GM19193 (cell line): ENCODE data around the gene PPIE.

Source experiments
- POLR2A ChIP-seq: IDR thresholded peaks from 4 replicates; pipeline ENCODE4 v1.6.1; 2011; ENCODE audit not compliant: insufficient read depth, insufficient read length; ENCODE audit errors: extremely low read depth

PPIE gene

DNA sequence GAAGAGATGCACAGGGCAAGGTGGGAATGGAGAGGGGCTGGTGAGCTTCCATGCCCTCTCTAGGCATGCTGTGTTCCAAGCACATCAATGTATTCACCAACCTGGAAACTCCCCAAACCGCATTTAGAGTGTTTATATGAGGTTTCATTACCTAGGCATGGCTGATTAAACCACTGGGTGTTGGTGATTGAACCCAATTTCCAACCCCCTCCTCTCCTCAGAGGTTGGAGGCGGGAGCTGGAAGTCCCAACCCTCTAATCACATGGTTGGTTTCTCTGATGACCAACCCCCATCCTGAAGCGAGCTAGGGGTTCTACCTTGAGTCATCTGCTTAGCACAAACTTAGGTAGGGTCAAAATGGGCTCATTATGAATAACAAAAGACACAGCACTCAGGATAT lies 3.0 kb upstream of the PPIE start:
- no peak for TF ChIP-seq POLR2A

DNA sequence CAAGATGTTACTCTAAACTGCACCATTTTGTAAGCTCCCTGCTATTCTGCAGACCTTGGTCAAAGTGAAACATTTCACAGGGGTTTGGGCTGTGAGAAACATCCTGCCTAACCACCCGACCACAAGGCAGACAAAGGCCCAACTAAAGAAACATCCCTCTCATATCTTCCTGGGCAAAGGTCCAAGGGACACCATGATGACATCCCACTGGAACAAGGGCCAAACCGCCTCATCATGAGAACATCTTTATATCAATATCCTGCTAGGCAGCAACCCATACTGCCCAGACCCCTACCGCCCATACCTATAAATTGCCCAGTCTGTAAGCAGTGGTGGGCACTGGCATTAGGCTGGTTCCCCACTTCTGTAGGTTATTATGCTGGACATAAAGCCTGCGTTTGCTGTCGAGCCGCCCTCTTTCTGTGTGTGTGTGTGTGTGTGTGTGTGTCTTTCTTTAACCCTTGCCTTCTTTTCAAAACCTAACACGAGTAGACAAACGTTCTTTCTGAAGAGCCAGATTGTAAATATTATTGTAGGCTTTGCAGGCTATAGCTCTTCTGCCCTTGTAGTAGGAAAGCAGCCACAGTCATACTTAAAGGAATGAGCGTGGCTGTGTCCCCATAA lies 1.0 kb upstream of the PPIE start:
- TF ChIP-seq POLR2A, result no peak

DNA sequence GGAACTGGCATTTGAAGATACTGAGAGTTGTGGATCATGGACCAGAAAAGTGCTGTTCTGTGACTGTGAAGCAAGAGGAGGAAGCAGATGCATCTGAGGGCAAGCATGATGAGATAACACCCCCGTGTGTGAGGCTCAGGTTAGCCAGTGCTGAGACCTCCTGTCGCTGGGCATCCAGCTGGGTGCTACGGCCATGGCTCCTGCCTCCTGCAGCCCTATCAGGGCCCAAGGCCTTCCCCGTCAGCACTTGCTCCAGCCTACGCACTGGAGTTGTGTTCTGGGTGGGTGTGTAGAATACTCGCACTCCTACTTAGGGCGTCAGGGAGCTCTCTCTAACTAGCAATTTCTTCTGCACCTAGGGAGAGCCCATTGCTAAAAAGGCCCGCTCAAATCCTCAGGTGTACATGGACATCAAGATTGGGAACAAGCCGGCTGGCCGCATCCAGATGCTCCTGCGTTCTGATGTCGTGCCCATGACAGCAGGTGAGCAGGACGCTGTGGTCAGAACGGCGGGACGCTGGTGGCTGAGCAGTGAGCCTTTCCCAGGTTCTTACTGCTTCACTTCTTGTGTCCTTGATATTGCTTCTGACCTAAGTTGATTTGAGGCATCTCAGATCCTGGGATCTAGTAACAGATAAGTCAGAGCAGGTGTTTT lies 6.5 kb downstream of the PPIE start:
- no peak for TF ChIP-seq POLR2A

DNA sequence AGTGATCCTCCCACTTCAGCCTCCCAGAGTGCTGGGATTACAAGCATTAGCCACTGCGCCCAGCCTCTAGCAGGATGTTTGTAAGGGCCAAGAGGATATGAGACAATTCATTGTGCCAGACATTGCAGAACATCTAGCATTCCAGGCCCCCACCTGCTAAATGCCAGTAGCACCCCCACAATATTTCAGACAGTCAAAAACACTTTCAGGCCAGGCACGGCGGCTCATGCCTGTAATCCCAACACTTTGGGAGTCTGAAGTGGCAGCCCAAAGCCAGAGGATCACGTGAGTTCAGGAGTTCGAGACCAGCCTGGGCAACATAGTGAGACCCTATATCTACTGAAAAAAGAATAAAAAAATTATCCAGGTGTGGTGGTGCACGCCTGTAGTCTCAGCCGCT lies 12.9 kb downstream of the PPIE start:
- TF ChIP-seq POLR2A, result no peak

DNA sequence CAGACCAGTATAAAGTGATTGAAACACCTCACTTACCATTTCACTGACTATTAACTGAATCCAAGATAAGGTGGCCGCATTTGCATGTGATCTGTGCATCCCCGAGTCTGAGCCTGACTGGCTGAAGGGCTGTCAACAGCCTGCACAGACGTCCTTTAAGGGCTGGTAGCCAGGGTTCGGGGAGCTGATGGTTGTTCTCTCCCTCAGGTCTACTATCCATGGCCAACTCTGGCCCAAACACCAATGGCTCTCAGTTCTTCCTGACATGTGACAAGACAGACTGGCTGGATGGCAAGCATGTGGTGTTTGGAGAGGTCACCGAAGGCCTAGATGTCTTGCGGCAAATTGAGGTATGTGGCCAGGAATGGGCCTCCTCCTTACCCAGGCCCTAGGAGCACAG lies 14.0 kb downstream of the PPIE start:
- no peak for TF ChIP-seq POLR2A

DNA sequence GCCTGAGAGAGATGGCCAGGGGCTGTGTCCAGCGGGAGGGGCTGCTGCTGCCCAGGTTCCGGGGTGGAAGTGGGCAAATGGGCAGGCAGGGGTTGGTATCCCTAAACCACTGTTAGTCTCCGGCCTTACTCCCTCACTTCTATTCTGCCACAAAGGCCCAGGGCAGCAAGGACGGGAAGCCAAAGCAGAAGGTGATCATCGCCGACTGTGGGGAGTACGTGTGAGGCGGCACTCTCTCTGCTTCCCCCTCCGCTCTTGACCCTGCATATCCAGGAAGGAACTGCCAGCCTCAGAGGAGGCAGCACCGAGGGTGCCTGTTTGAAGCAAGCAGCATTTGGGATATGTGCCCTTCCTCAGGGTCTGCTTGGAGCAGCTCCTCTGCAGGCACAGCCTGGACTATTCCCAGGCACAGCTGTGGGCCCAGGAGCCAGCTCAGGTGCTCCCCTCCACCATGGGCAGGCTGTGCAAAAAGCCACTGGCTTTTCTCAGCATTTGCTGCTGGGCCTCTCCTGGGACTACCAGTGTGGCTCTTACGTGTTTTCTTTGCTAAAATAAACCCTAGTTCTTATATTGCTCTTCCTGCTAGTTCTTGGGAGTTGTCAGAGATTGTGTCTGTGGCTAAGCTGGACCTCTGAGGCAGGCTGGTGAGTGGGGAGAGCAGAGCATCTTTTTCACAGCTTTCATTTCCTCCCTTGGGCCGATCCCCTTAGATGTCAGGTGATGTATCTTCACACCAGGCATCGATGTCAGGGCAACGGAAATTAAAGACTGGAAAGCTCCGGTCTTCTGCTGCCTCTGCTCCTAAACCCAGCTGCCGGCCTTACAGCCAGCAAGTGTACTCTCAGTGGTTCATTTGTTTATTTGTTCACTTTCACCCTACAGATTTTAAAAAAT lies 14.7 kb downstream of the PPIE start:
- no peak for TF ChIP-seq POLR2A

DNA sequence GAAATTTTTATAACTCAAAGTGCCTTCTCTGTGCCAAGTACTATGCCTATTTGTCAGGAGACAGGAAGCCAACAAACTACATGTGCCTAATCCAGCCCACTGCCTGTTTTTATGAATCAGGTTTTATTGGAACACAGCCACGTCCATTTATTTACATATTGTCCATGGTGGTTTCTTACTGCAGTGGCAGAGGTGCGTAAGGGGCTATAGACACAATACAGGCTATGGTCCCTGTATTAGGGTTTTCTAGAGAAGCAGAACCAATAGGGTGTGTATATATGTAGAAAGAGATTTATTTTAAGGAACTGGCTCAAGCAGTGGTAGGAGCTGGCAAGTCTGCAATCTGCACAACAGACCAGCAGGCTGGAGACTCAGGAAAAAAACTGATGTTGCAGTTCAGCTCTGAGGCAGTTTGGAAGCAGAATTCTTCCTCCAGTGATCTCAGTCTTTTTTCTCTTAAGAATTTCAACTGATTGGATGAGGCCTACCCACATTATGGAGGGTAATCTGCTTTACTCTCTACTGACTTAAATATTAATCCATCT lies 15.4 kb downstream of the PPIE start:
- no peak for TF ChIP-seq POLR2A

DNA sequence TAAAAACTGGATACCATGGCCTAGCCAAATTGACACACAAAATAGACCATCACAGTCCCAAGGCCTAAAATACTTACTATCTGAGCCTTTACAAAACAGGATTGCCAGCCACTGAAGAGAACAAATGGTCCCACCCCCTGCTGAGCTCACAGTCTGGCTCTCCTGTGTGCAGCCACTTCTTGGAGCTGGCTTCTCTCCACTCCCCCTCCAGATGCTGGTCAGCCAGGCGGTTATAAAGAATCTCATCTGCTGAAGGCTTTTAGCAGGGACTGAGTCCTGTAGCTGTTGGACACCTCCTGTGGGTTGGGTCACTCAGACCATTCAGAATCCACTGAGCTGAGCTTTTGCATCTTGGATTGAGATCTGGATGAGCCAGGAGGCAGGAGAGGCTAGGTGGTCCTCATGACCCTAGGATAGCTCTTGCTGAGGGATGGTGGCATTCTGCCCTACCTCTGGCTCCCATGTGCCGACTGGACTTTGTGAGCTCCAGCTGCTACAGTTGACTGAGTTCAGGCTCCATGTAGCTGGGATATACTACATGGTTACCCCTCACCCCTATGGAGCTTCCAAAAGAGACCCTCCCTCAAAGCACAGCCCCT lies 16.3 kb downstream of the PPIE start:
- no peak for TF ChIP-seq POLR2A

DNA sequence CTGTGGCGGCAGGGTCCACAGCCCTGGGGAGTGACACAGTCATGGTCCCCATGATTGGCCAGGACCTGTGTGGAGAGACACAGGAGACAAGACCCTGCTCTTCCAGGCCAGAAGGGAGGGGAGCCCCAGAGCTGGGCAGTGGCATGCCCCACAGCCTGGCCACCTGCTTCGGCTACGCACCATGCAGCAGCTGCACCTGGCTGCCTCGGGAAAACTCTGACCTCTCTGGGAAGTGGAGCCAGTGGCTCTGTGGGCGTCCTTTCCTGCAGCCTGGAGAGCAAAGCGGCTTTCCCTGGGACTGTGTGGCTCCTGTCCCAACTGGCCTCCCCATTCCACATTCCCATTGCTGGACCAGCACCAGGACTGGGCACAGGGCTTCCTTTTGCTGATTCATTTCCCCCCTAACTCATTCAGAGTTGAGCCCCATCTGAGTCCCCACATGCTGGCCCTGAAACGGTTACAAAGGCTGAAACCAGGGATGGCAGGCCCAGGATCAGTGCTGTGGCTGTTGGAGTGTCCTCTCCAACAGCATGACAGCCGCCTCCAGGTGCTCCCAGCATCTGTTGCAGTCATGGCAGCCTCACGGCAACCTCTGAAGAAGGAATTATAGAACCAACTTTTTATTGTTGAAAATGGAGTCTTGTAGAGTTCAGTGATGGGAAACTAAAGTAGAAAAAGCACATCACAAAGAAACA lies 17.4 kb downstream of the PPIE start:
- TF ChIP-seq POLR2A, result no peak

DNA sequence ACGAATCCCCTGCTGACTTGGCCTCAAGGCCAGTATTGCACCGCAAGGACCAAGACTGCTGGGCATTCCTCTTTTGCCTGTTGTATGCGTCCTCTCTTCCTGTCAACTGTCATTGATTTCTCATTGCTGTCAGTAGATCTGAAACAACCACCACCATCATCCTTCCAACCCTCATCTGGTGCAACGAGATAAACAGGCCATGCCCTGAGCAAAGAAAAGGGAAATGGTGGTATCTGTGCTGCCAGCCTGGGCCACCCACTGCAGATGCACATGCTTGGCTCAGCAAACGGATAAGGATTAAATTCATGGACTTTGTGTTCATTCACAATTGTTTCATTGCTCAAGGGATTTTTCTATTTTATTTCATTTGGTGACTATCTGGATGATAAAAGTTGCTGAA lies 18.8 kb downstream of the PPIE start:
- no peak for TF ChIP-seq POLR2A

DNA sequence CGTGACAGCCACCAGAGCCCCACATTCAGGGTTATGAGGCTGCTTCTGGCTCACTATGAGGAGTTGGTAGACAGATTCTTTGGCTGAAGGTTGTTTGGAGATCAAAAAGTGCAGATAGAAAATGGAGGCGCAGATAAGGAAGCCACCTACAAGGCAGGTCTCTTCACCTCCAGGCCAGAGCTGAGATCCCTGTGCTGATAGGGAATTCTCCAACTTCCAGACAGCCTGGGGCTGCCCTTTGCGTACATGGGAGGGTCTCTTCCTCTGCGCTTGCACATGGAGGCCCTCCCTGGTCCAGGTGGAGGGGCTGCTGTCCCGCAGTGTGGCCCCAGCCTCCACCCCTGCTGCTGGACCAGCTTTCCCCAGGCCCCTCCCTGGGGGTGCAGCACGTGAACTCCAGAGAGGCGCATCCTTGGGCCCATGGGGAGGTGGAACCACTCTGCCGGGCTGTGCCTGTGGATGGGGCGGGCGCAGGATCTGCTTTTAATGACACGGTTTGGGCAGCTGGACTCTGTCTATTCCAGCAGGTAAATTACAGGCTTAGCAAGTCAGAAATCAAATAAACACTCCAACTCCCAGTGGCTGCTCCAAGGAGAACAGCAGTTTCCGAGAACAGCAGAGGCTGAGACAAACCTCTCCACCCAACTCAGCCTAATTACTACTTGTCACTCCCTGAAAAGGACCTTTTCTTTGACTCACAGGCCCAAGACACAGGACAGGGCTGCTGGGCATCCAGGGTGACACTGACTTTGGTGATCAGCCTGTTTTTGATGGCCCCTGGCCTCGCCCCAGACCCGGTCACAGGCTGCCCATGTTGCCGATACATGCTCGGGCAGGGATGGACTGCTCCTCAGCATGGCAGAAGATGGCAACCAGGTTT lies 20.1 kb downstream of the PPIE start:
- no peak for TF ChIP-seq POLR2A

DNA sequence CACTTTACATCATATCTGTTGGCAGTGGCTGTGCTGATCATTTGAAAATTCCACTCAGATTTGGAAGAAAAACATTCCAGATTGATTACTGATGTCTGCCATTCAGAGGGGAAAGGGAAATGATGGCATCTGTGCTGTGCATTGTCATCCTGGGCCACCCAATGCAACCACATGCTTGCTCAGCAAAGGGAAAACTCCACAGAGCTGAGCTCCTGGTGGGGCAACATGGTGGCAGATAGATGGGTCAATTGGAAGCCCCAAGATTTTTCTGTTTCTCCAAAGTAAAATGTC lies 20.7 kb downstream of the PPIE start:
- no peak for TF ChIP-seq POLR2A

DNA sequence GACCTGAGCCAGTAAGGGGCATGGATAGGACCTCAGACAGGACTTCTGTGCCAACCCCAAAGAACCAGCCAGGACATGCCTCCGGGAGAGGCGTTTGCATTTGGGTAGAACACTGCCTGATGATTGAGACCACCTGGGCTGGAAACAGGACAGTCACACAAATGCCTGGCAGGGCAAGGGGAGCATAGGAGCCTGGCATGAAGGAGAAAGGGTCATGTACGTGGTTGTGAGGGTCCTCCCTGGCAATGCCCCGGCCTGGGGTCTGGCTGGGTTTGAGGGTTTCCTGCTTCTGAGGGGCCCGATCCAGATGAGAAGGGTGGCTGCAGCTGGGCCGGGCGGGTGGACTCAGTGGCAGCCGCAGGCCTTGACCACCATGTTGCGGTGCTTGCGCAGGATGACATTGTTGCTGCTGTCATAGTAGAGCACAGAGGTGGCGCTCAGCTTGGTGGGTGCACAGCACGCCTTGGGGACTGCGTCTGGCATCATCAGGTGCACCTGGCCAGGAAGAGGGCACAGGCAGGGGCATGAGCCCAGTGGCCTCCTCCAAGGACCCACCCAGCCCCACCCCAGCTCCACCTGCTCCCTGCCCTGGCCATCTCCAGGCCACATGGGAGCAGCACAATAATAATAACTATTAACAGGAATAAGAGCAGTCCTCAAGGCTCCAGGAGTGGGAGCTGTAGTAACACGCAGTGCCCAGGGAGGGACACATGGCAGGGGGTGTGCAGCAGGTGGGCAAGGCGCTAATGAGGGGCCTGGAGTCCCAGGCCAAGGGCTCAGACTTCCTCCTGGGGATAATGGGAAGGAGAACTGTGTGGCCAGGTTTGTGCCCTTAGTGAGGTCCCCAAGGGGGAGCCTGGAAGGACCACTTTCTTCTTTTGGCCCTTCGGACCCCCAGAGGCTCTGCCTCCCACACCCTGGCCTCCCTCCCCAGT lies 21.7 kb downstream of the PPIE start:
- TF ChIP-seq POLR2A, result no peak
